Smooth muscle cell (in vitro differentiated cells): ENCODE results near the gene SOX6. TPM values are rescaled to one million over a fixed set of nuclear protein-coding genes. Genes with fewer than 3 reads are reported as not detected.

Experiments used
- DNase-seq: peaks from one replicate; lab custom pipeline; 2025; ENCODE audit not compliant: unreplicated experiment; lab: John Stamatoyannopoulos, UW
- H2AFZ ChIP-seq: fragments of 200-600 bp; sonication (generic); 2 replicates; pipeline ENCODE4 v1.6.0; 2016; ENCODE audit warnings: antibody characterized with exemption, low read depth, mild to moderate bottlenecking
- H3F3A ChIP-seq: fragments of 200-600 bp; sonication (generic); 2 replicates; pipeline ENCODE4 v1.6.0; 2017; ENCODE audit warnings: antibody characterized with exemption, low read depth
- H3K27ac ChIP-seq: fragments of 200-600 bp; sonication (generic); 2 replicates; pipeline ENCODE4 v1.5.1; 2016; ENCODE audit warnings: low read depth, mild to moderate bottlenecking
- H3K27me3 ChIP-seq: fragments of 200-600 bp; sonication (generic); 2 replicates; pipeline ENCODE4 v1.6.1; 2016; ENCODE audit warnings: low read depth, mild to moderate bottlenecking
- H3K36me3 ChIP-seq: fragments of 200-600 bp; sonication (generic); 2 replicates; pipeline ENCODE4 v1.5.1; 2016; ENCODE audit warnings: low read depth
- H3K4me1 ChIP-seq: fragments of 200-600 bp; sonication (generic); 2 replicates; pipeline ENCODE4 v1.5.1; 2016; ENCODE audit warnings: low read depth
- H3K4me2 ChIP-seq: fragments of 200-600 bp; sonication (generic); 2 replicates; pipeline ENCODE4 v1.6.0; 2016; ENCODE audit warnings: mild to moderate bottlenecking
- H3K4me3 ChIP-seq: fragments of 200-600 bp; sonication (generic); 2 replicates; pipeline ENCODE4 v1.5.1; 2016; ENCODE audit warnings: mild to moderate bottlenecking
- H3K79me2 ChIP-seq: fragments of 200-600 bp; sonication (generic); 2 replicates; pipeline ENCODE4 v1.6.0; 2016; ENCODE audit warnings: low read depth, mild to moderate bottlenecking
- H3K9ac ChIP-seq: fragments of 200-600 bp; sonication (generic); 2 replicates; pipeline ENCODE4 v1.6.0; 2016; ENCODE audit warnings: low read depth
- H3K9me3 ChIP-seq: fragments of 200-600 bp; sonication (generic); replicated peaks from 2 replicates; pipeline ENCODE4 v1.5.1; 2016; ENCODE audit warnings: low read depth
- H4K20me1 ChIP-seq: fragments of 200-600 bp; sonication (generic); 2 replicates; pipeline ENCODE4 v1.6.0; 2016; ENCODE audit warnings: low read depth
- CTCF ChIP-seq: fragments of 200-600 bp; sonication (generic); IDR thresholded peaks from 2 replicates; pipeline ENCODE4 v1.5.1; 2017; ENCODE audit warnings: borderline replicate concordance, mild to moderate bottlenecking, antibody characterized with exemption; ENCODE audit not compliant: insufficient read depth, poor library complexity, severe bottlenecking
- WGBS: methylation state at CpG from one replicate; pipeline ENCODE4 v1.1.7; 2016; ENCODE audit warnings: low lambda C conversion rate; 5-methylcytosine and 5-hydroxymethylcytosine counted together
- polyA plus RNA-seq: library from polyadenylated mRNA; unstranded; fragments of >200 nt; fragmentation: Nextera tagmentation; extraction: Ambion mirVana; gene quantifications from 2 replicates; pipeline ENCODE4 v1.2.1, GENCODE V29; 2016
- total RNA-seq: library from RNA; depleted of rRNA; stranded (reverse); fragments of >200 nt; gene quantifications from 2 replicates; pipeline ENCODE4 v1.2.3, GENCODE V29; 2014

SOX6 gene
- total and polyA plus RNA-seq, 2 experiments from 2014 or later = 11.2 to 27.6 TPM

- Histone ChIP-seq H3F3A (no peaks in the 10 kb centered on the region), H2AFZ (no peak overlapping the region), H3K27me3 (no peaks in the 10 kb centered on the region), H3K79me2 (no peaks in the 10 kb centered on the region), H3K4me3 (no peak overlapping the region), H4K20me1 (no peaks in the 10 kb centered on the region), H3K36me3 (no peaks in the 10 kb centered on the region), H3K27ac (no peak overlapping the region), H3K9ac (no peak overlapping the region), H3K9me3 (no peaks in the 10 kb centered on the region), H3K4me1 (peaks cover 40% of the 10 kb centered on the region), H3K4me2 (no peak overlapping the region)
- DNase-seq = no peak
- no peak for TF ChIP-seq CTCF
- 90% methylated on average over 2 of the region's 2 CpGs for WGBS
These were observed 241.9 kb downstream of the SOX6 start for GRCh38 chr11:16114431-16114830.

DNA sequence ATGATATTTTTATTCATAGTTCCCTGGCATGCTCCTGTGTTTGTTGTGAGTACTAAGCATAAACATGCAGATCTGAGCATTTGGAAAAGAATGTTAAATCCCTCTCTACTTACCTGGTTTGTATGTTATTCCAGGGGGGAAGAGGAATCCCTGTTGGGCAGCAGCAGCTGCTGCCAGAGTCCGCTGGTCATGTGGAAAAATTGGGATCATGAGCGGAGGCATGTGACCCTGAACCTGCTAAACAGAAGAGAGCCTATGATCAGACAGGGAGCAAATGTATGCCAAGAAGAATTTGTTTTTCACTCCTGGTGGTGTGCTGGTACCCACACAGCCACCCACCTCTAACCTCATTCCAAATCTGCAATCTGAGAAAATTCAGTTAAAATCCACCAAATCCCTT lies 244.7 kb downstream of the SOX6 start:
- Histone ChIP-seq H3K27ac (no peak overlapping the region), H3K27me3 (no peaks in the 10 kb centered on the region), H3K4me1 (peaks cover 40% of the 10 kb centered on the region), H3K4me3 (no peak overlapping the region), H3K4me2 (peak overlapping the region; percentile 47), H3K79me2 (no peaks in the 10 kb centered on the region), H3K9ac (no peak overlapping the region), H4K20me1 (no peaks in the 10 kb centered on the region), H3K36me3 (peaks cover under 1% of the 10 kb centered on the region), H3F3A (no peaks in the 10 kb centered on the region), H2AFZ (no peak overlapping the region), H3K9me3 (no peaks in the 10 kb centered on the region)
- TF ChIP-seq CTCF = no peak
- WGBS = 69% methylated on average over 2 of the region's 2 CpGs
- DNase-seq = no peak

- TF ChIP-seq CTCF = no peak
- peaks cover 3% of the 10 kb centered on the region for H3K36me3 ChIP-seq
- no peaks in the 10 kb centered on the region for H3K9me3 ChIP-seq
- no peak overlapping the region for H3K4me2 ChIP-seq
- H3K9ac ChIP-seq = no peak overlapping the region
- no peak overlapping the region for H2AFZ ChIP-seq
- peaks cover 40% of the 10 kb centered on the region for H3K4me1 ChIP-seq
- H3K27me3 ChIP-seq = no peaks in the 10 kb centered on the region
- no peak overlapping the region for H3K27ac ChIP-seq
- H4K20me1 ChIP-seq = no peaks in the 10 kb centered on the region
- no peak for DNase-seq
- WGBS = 50% methylated on average over 2 of the region's 2 CpGs
- H3K79me2 ChIP-seq = no peaks in the 10 kb centered on the region
- H3K4me3 ChIP-seq = no peak overlapping the region
- no peaks in the 10 kb centered on the region for H3F3A ChIP-seq
These were observed 245.5 kb downstream of the SOX6 start for GRCh38 chr11:16110886-16111285.

- Histone ChIP-seq H3F3A (no peaks in the 10 kb centered on the region), H3K4me3 (no peak overlapping the region), H3K27me3 (no peaks in the 10 kb centered on the region), H3K9me3 (no peaks in the 10 kb centered on the region), H3K27ac (no peak overlapping the region), H3K4me1 (peaks cover 18% of the 10 kb centered on the region), H3K9ac (no peak overlapping the region), H4K20me1 (no peaks in the 10 kb centered on the region), H3K79me2 (no peaks in the 10 kb centered on the region), H3K4me2 (peak overlapping the region; percentile 23), H3K36me3 (no peaks in the 10 kb centered on the region), H2AFZ (no peak overlapping the region)
- no peak for TF ChIP-seq CTCF
- 90% methylated on average over 2 of the region's 2 CpGs for WGBS
- no peak for DNase-seq
These were observed 256.9 kb downstream of the SOX6 start for GRCh38 chr11:16099343-16099900.
